Measurements from ENCODE around the gene KIAA0930.

Gene KIAA0930

GRCh38 chr22:45239681-45240051, 1.0 kb downstream of the KIAA0930 start (continued):
- TF ChIP-seq FEZF1 (tag by site-specific recombination; IDR thresholded peaks at IDR 0.05) (no peak), ZNF350 (tag by site-specific recombination; IDR thresholded peaks at IDR 0.05) (no peak), GFI1B (tag by site-specific recombination; IDR thresholded peaks at IDR 0.05) (no peak), ZNF324 (tag by site-specific recombination; IDR thresholded peaks at IDR 0.05) (no peak), ZNF394 (tag by site-specific recombination; IDR thresholded peaks at IDR 0.05; ENCODE audit: borderline replicate concordance) (no peak), ZFP41 (tag by site-specific recombination; IDR thresholded peaks at IDR 0.05; ENCODE audit: borderline replicate concordance) (no peak), ZNF549 (tag by site-specific recombination; IDR thresholded peaks at IDR 0.05) (no peak), ZNF114 (tag by site-specific recombination; IDR thresholded peaks at IDR 0.05) (no peak), KLF17 (tag by site-specific recombination; IDR thresholded peaks at IDR 0.05) (peak; percentile 51), ZNF341 (tag by site-specific recombination; IDR thresholded peaks at IDR 0.05; ENCODE audit: low read depth) (peak; percentile 14; the same call in 1 of the 2 replicates), ZNF830 (tag by site-specific recombination; IDR thresholded peaks at IDR 0.05; ENCODE audit: low read depth) (no peak), GLI4 (tag by site-specific recombination; IDR thresholded peaks at IDR 0.05) (no peak), OVOL3 (tag by site-specific recombination; IDR thresholded peaks at IDR 0.05) (no peak), ZNF311 (tag by site-specific recombination; IDR thresholded peaks at IDR 0.05; ENCODE audit: borderline replicate concordance) (no peak), ZNF629 (tag by site-specific recombination; IDR thresholded peaks at IDR 0.05) (0 out of 2 replicates have a peak, but pooled peaks have one; percentile 37), MYNN (tag by site-specific recombination; IDR thresholded peaks at IDR 0.05; ENCODE audit: borderline replicate concordance) (no peak), KLF8 (tag by site-specific recombination; IDR thresholded peaks at IDR 0.05) (no peak), EGR2 (tag by site-specific recombination; IDR thresholded peaks at IDR 0.05; ENCODE audit: low read depth) (peak; percentile 56; the same call in 1 of the 2 replicates), SETDB1 (IDR thresholded peaks at IDR 0.05; ENCODE audit: insufficient read length, low read length) (no peak), ZNF132 (tag by site-specific recombination; IDR thresholded peaks at IDR 0.05; ENCODE audit: borderline replicate concordance) (no peak), GLIS1 (tag by site-specific recombination; IDR thresholded peaks at IDR 0.05) (peak; percentile 48; the same call in 1 of the 2 replicates), ZNF292 (tag by site-specific recombination; IDR thresholded peaks at IDR 0.05; ENCODE audit: borderline replicate concordance, low read depth) (no peak), ZNF843 (tag by site-specific recombination; IDR thresholded peaks at IDR 0.05) (no peak), ZNF184 (tag by site-specific recombination; IDR thresholded peaks at IDR 0.05) (no peak), SP3 (tag by site-specific recombination; IDR thresholded peaks at IDR 0.05) (peak; percentile 15; the same call in 1 of the 2 replicates)
- TF ChIP-seq, protein P1, sequence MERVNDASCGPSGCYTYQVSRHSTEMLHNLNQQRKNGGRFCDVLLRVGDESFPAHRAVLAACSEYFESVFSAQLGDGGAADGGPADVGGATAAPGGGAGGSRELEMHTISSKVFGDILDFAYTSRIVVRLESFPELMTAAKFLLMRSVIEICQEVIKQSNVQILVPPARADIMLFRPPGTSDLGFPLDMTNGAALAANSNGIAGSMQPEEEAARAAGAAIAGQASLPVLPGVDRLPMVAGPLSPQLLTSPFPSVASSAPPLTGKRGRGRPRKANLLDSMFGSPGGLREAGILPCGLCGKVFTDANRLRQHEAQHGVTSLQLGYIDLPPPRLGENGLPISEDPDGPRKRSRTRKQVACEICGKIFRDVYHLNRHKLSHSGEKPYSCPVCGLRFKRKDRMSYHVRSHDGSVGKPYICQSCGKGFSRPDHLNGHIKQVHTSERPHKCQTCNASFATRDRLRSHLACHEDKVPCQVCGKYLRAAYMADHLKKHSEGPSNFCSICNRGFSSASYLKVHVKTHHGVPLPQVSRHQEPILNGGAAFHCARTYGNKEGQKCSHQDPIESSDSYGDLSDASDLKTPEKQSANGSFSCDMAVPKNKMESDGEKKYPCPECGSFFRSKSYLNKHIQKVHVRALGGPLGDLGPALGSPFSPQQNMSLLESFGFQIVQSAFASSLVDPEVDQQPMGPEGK (tag by site-specific recombination; IDR thresholded peaks at IDR 0.05): peak; percentile 27; the same call in 1 of the 2 replicates
- TF ChIP-seq, protein P2, sequence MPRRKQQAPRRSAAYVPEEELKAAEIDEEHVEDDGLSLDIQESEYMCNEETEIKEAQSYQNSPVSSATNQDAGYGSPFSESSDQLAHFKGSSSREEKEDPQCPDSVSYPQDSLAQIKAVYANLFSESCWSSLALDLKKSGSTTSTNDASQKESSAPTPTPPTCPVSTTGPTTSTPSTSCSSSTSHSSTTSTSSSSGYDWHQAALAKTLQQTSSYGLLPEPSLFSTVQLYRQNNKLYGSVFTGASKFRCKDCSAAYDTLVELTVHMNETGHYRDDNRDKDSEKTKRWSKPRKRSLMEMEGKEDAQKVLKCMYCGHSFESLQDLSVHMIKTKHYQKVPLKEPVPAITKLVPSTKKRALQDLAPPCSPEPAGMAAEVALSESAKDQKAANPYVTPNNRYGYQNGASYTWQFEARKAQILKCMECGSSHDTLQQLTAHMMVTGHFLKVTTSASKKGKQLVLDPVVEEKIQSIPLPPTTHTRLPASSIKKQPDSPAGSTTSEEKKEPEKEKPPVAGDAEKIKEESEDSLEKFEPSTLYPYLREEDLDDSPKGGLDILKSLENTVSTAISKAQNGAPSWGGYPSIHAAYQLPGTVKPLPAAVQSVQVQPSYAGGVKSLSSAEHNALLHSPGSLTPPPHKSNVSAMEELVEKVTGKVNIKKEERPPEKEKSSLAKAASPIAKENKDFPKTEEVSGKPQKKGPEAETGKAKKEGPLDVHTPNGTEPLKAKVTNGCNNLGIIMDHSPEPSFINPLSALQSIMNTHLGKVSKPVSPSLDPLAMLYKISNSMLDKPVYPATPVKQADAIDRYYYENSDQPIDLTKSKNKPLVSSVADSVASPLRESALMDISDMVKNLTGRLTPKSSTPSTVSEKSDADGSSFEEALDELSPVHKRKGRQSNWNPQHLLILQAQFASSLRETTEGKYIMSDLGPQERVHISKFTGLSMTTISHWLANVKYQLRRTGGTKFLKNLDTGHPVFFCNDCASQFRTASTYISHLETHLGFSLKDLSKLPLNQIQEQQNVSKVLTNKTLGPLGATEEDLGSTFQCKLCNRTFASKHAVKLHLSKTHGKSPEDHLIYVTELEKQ (tag by site-specific recombination; IDR thresholded peaks at IDR 0.05; ENCODE audit: borderline replicate concordance): no peak
- TF ChIP-seq, protein P3, sequence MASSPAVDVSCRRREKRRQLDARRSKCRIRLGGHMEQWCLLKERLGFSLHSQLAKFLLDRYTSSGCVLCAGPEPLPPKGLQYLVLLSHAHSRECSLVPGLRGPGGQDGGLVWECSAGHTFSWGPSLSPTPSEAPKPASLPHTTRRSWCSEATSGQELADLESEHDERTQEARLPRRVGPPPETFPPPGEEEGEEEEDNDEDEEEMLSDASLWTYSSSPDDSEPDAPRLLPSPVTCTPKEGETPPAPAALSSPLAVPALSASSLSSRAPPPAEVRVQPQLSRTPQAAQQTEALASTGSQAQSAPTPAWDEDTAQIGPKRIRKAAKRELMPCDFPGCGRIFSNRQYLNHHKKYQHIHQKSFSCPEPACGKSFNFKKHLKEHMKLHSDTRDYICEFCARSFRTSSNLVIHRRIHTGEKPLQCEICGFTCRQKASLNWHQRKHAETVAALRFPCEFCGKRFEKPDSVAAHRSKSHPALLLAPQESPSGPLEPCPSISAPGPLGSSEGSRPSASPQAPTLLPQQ (tag by site-specific recombination; IDR thresholded peaks at IDR 0.05): no peak
- TF ChIP-seq, protein P4, sequence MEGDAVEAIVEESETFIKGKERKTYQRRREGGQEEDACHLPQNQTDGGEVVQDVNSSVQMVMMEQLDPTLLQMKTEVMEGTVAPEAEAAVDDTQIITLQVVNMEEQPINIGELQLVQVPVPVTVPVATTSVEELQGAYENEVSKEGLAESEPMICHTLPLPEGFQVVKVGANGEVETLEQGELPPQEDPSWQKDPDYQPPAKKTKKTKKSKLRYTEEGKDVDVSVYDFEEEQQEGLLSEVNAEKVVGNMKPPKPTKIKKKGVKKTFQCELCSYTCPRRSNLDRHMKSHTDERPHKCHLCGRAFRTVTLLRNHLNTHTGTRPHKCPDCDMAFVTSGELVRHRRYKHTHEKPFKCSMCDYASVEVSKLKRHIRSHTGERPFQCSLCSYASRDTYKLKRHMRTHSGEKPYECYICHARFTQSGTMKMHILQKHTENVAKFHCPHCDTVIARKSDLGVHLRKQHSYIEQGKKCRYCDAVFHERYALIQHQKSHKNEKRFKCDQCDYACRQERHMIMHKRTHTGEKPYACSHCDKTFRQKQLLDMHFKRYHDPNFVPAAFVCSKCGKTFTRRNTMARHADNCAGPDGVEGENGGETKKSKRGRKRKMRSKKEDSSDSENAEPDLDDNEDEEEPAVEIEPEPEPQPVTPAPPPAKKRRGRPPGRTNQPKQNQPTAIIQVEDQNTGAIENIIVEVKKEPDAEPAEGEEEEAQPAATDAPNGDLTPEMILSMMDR (tag by site-specific recombination; IDR thresholded peaks at IDR 0.05): no peak
- TF ChIP-seq, protein P5, sequence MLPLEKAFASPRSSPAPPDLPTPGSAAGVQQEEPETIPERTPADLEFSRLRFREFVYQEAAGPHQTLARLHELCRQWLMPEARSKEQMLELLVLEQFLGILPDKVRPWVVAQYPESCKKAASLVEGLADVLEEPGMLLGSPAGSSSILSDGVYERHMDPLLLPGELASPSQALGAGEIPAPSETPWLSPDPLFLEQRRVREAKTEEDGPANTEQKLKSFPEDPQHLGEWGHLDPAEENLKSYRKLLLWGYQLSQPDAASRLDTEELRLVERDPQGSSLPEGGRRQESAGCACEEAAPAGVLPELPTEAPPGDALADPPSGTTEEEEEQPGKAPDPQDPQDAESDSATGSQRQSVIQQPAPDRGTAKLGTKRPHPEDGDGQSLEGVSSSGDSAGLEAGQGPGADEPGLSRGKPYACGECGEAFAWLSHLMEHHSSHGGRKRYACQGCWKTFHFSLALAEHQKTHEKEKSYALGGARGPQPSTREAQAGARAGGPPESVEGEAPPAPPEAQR (tag by site-specific recombination; IDR thresholded peaks at IDR 0.05): no peak
